ENCODE measurements around the gene FRMD4A.

DNA sequence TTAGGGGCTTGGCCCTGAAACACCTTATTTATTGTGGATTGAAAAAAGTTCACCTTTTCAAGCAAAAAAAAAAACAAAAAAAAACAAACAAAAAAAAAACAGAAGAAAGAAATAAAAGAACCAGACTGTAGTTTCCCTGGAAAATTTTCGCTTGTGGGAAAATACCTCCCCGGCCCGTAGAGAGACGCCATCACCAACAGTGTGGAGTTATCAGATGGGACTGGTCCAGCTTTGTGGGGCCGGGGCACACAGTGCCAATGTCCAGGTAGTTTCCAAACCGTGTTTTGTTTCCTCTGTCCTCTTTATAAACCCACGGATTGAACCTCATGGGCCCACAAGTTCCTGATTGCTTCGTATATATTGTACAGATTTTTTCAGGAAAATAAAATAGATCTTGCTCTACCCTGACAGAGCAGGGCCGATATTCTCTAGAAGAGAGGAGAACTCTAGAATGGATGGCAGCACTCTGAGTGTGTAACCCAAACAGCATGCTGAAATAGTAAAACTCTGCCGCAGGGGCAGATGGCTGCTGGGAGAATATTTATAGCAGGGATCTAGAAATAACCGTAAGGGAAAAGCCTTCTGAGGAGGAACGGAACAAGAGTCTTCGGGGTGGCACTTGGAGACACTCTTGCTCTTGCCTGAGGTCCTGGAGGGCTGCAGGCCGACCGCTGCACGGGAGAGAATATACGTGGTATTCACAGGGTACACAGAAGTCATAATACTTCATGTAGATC lies 241.0 kb downstream of the FRMD4A start:
- TF ChIP-seq CTCF (IDR thresholded peaks at IDR 0.05) (no peak), EP300 (IDR thresholded peaks at IDR 0.05) (no peak), POLR2AphosphoS5 (IDR thresholded peaks at IDR 0.05) (no peak)
